Fibroblast of skin of left biceps (primary cell): ENCODE measurements around the gene KIF11.
"Not testable (repeated sequence)": the region's sequence is repeated elsewhere in the genome, so short reads cannot be mapped to it uniquely, and the experiment has no call there.

Source experiments
- DNase-seq, 2 experiments: peaks; one replicate each; pipeline ENCODE4 v3.0.0-alpha.2; 2013; ENCODE audit warnings: low read depth in 2 of 2

The KIF11 gene

GRCh38 chr10:92590623-92591549 lies 2.0 kb upstream of the KIF11 start:
- no peak for DNase-seq

- DNase-seq = peak; percentile 71 to 81
These were observed 1.3 kb upstream of the KIF11 start for GRCh38 chr10:92591550-92592022.

- DNase-seq = no peak
These were observed 974 bp downstream of the KIF11 start for GRCh38 chr10:92593619-92594588.

- DNase-seq = no peak
These were observed 2.6 kb downstream of the KIF11 start for GRCh38 chr10:92595505-92595904.

- DNase-seq = peak; percentile 37 to 47
These were observed 5.4 kb downstream of the KIF11 start for GRCh38 chr10:92598321-92598720.

GRCh38 chr10:92604841-92605240 lies 11.9 kb downstream of the KIF11 start:
- no peak for DNase-seq

GRCh38 chr10:92615515-92615914 lies 22.6 kb downstream of the KIF11 start:
- DNase-seq = no peak

GRCh38 chr10:92619368-92619767 lies 26.4 kb downstream of the KIF11 start:
- DNase-seq = no peak

GRCh38 chr10:92627845-92628480 lies 35.0 kb downstream of the KIF11 start:
- DNase-seq = no peak

- no peak for DNase-seq
These were observed 37.0 kb downstream of the KIF11 start for GRCh38 chr10:92629945-92630344.

GRCh38 chr10:92638037-92638436 lies 45.1 kb downstream of the KIF11 start:
- no peak for DNase-seq

GRCh38 chr10:92640107-92640506 lies 47.2 kb downstream of the KIF11 start:
- no peak for DNase-seq

- DNase-seq = no peak
These were observed 48.6 kb downstream of the KIF11 start for GRCh38 chr10:92641492-92641891.

- no peak for DNase-seq
These were observed 52.0 kb downstream of the KIF11 start for GRCh38 chr10:92644921-92645320.

- DNase-seq = not testable (repeated sequence)
These were observed 57.9 kb downstream of the KIF11 start for GRCh38 chr10:92650864-92651263.

- DNase-seq = no peak
These were observed 62.5 kb downstream of the KIF11 start for GRCh38 chr10:92655426-92655825.

GRCh38 chr10:92656266-92656961 lies 63.5 kb downstream of the KIF11 start:
- no peak for DNase-seq

- DNase-seq = no peak
These were observed 64.1 kb downstream of the KIF11 start for GRCh38 chr10:92657024-92657423.

GRCh38 chr10:92662848-92663247 lies 69.9 kb downstream of the KIF11 start:
- DNase-seq = no peak

GRCh38 chr10:92664322-92664721 lies 71.4 kb downstream of the KIF11 start:
- DNase-seq = no peak

GRCh38 chr10:92667078-92667477 lies 74.1 kb downstream of the KIF11 start:
- no peak for DNase-seq
